ENCODE data around the gene SPO11.
"Not testable (repeated sequence)": the region's sequence is repeated elsewhere in the genome, so short reads cannot be mapped to it uniquely, and the experiment has no call there.

- TF ChIP-seq STAT1 (IDR thresholded peaks at IDR 0.05; ENCODE audit: unreplicated experiment); CTCF (conservative IDR thresholded peaks at IDR 0.05; ENCODE audit: low read depth in 2 of 2); POLR2AphosphoS5 (IDR thresholded peaks at IDR 0.05; ENCODE audit: low read depth); REST (IDR thresholded peaks at IDR 0.05; ENCODE audit: unreplicated experiment); JUNB (IDR thresholded peaks at IDR 0.05; ENCODE audit: unreplicated experiment); ZNF331 (CRISPR knock-in tag; IDR thresholded peaks at IDR 0.05; ENCODE audit: low read depth); EZH2phosphoT487 (IDR thresholded peaks at IDR 0.05; ENCODE audit: unreplicated experiment); ETS1 (IDR thresholded peaks at IDR 0.05); EZH2 (IDR thresholded peaks at IDR 0.05; ENCODE audit: low read depth, unreplicated experiment); NANOG (IDR thresholded peaks at IDR 0.05; ENCODE audit: borderline replicate concordance); CREB1 (CRISPR knock-in tag; IDR thresholded peaks at IDR 0.05; ENCODE audit: low read depth): not testable (repeated sequence)
These were observed 18.8 kb downstream of the SPO11 start for GRCh38 chr20:57348200-57348921.

All from GM23338 (cell line).